Activated CD4-positive, CD25-positive, alpha-beta regulatory T cell treated with anti-CD3 and anti-CD28 coated beads, Interleukin-2, amount 50 U/mL, for 16 hours (primary cell): Measurements from ENCODE around the gene ZNF613.
"Not testable (repeated sequence)": the region's sequence is repeated elsewhere in the genome, so short reads cannot be mapped to it uniquely, and the experiment has no call there.

Source experiments
- DNase-seq: peaks from one replicate; pipeline ENCODE4 v3.0.0-alpha.2; 2020; ENCODE audit warnings: low read depth, low spot score

ZNF613 gene

GRCh38 chr19:51938936-51939335 lies 11.7 kb downstream of the ZNF613 start:
- no peak for DNase-seq

- no peak for DNase-seq
These were observed 17.7 kb downstream of the ZNF613 start for GRCh38 chr19:51944798-51945552.

- no peak for DNase-seq
These were observed 19.3 kb downstream of the ZNF613 start for GRCh38 chr19:51946602-51947001.

GRCh38 chr19:51948975-51949374 lies 21.7 kb downstream of the ZNF613 start:
- DNase-seq: no peak

GRCh38 chr19:51957846-51958245 lies 30.6 kb downstream of the ZNF613 start:
- DNase-seq: not testable (repeated sequence)

- DNase-seq: no peak
These were observed 32.5 kb downstream of the ZNF613 start for GRCh38 chr19:51959791-51960190.

- not testable (repeated sequence) for DNase-seq
These were observed 33.5 kb downstream of the ZNF613 start for GRCh38 chr19:51960621-51961233.

GRCh38 chr19:51965583-51965982 lies 38.3 kb downstream of the ZNF613 start:
- DNase-seq: no peak

- DNase-seq: no peak
These were observed 43.4 kb downstream of the ZNF613 start for GRCh38 chr19:51970718-51971117.

GRCh38 chr19:51971624-51972023 lies 44.4 kb downstream of the ZNF613 start:
- DNase-seq: no peak

GRCh38 chr19:51975787-51976186 lies 48.5 kb downstream of the ZNF613 start:
- not testable (repeated sequence) for DNase-seq

GRCh38 chr19:51976852-51977251 lies 49.6 kb downstream of the ZNF613 start:
- no peak for DNase-seq

- DNase-seq: no peak
These were observed 50.1 kb downstream of the ZNF613 start for GRCh38 chr19:51977346-51977745.

- no peak for DNase-seq
These were observed 51.6 kb downstream of the ZNF613 start for GRCh38 chr19:51978882-51979281.

- DNase-seq: no peak
These were observed 53.0 kb downstream of the ZNF613 start for GRCh38 chr19:51980116-51980736.

- DNase-seq: not testable (repeated sequence)
These were observed 53.7 kb downstream of the ZNF613 start for GRCh38 chr19:51980926-51981325.

GRCh38 chr19:51983361-51983760 lies 56.1 kb downstream of the ZNF613 start:
- no peak for DNase-seq

- DNase-seq: peak; percentile 85
These were observed 59.3 kb downstream of the ZNF613 start, which contains the start of gene ZNF350 for GRCh38 chr19:51986309-51987291. ZNF350 (minus strand) TSS chr19:51986840; CDS start chr19:51974360, 12,480 bp downstream.

- DNase-seq: no peak
These were observed 66.2 kb downstream of the ZNF613 start for GRCh38 chr19:51993422-51993821.

GRCh38 chr19:51994048-51994644 lies 66.9 kb downstream of the ZNF613 start:
- DNase-seq: no peak
